Vagina (tissue), 2 donors: Measurements from ENCODE around the gene POMC. TPM values are rescaled to one million over a fixed set of nuclear protein-coding genes. Genes with fewer than 3 reads are reported as not detected.
A peak's percentile ranks its signal among the peaks of the same experiment; 100 is the strongest.
"Not testable (repeated sequence)": the region's sequence is repeated elsewhere in the genome, so short reads cannot be mapped to it uniquely, and the experiment has no call there.

Source experiments
- DNase-seq, 2 donors: peaks; one replicate each; pipeline ENCODE4 v3.0.0-alpha.2; 2017; ENCODE audit errors: extremely low spot score in 2 of 2
- H3K27ac ChIP-seq: fragments of 200-600 bp; sonication (generic); one replicate; pipeline ENCODE4 v1.5.1; 2019
- H3K27me3 ChIP-seq: fragments of 200-600 bp; sonication (generic); one replicate; pipeline ENCODE4 v1.5.1; 2019
- H3K36me3 ChIP-seq, 2 donors: fragments of 200-600 bp; sonication (generic); one replicate each; pipeline ENCODE4 v1.5.1; 2017 to 2019
- H3K4me1 ChIP-seq: fragments of 200-600 bp; sonication (generic); one replicate; pipeline ENCODE4 v1.5.1; 2019
- H3K4me3 ChIP-seq, 2 donors: fragments of 200-600 bp; sonication (generic); 1 replicate in 1 of 2; 2 replicates in 1 of 2; pipeline ENCODE4 v1.5.1; 2016 to 2019
- H3K9me3 ChIP-seq: fragments of 200-600 bp; sonication (generic); one replicate; pipeline ENCODE4 v1.5.1; 2019
- CTCF ChIP-seq, 3 experiments: fragments of 450-650 bp in 2 of 3; fragments of 200-600 bp in 1 of 3; sonication (generic) in 1 of 3; IDR thresholded peaks; one replicate each; pipeline ENCODE4 v1.5.1; 2017 to 2019; ENCODE audit warnings: antibody characterized with exemption in 3 of 3, mild to moderate bottlenecking in 2 of 3, moderate library complexity in 2 of 3
- POLR2A ChIP-seq, 2 donors: fragments of 450-650 bp; IDR thresholded peaks; one replicate each; pipeline ENCODE4 v1.6.1; 2017; ENCODE audit warnings: antibody characterized with exemption in 2 of 2, mild to moderate bottlenecking in 2 of 2, moderate library complexity in 2 of 2
- POLR2AphosphoS5 ChIP-seq, 2 donors: sonication (generic); formaldehyde crosslinking; IDR thresholded peaks; one replicate each; pipeline ENCODE4 v1.9.0; 2017; ENCODE audit warnings: antibody characterized with exemption in 2 of 2, mild to moderate bottlenecking in 2 of 2, low read depth in 1 of 2; ENCODE audit not compliant: insufficient read depth in 1 of 2
- intact Hi-C: fragments of 100-400 bp; cut with DNase I; formaldehyde crosslinking; loops from one replicate; pipeline ENCODE4 v1.15.1; 2023
- total RNA-seq: library from RNA; depleted of rRNA; stranded (reverse); fragments of >200 nt; gene quantifications from one replicate; pipeline ENCODE4 v1.2.3, GENCODE V29; 2016

The POMC gene
- total RNA-seq, 1 donor from 2014 or later: 2.5 TPM

- Histone ChIP-seq H3K4me3 (peak overlapping the region; percentile 25 to 40), H3K4me1 (peaks cover 10% of the 10 kb centered on the region), H3K36me3 (no peaks in the 10 kb centered on the region), H3K9me3 (no peaks in the 10 kb centered on the region), H3K27ac (no peak overlapping the region), H3K27me3 (no peaks in the 10 kb centered on the region)
- no peak for DNase-seq
- intact Hi-C loops: no loop called here
- TF ChIP-seq POLR2A (IDR thresholded peaks at IDR 0.05) (no peak), POLR2AphosphoS5 (IDR thresholded peaks at IDR 0.05; ENCODE audit: insufficient read depth in 1 of 2, low read depth in 1 of 2) (no peak), CTCF (IDR thresholded peaks at IDR 0.05) (no peak)
These were observed 36.1 kb downstream of the POMC start for GRCh38 chr2:25132299-25132635.

- no peak for DNase-seq
- Histone ChIP-seq H3K36me3 (no peaks in the 10 kb centered on the region), H3K27ac (no peak overlapping the region), H3K4me3 (peak overlapping the region; percentile 25 to 40), H3K27me3 (no peaks in the 10 kb centered on the region), H3K4me1 (peaks cover 10% of the 10 kb centered on the region), H3K9me3 (no peaks in the 10 kb centered on the region)
- intact Hi-C loops: no loop called here
- TF ChIP-seq CTCF (IDR thresholded peaks at IDR 0.05): no peak
- no peak for TF ChIP-seq POLR2AphosphoS5 (IDR thresholded peaks at IDR 0.05; ENCODE audit: insufficient read depth in 1 of 2, low read depth in 1 of 2)
- no peak for TF ChIP-seq POLR2A (IDR thresholded peaks at IDR 0.05)
These were observed 36.6 kb downstream of the POMC start for GRCh38 chr2:25131567-25132298.

GRCh38 chr2:25131253-25131566 is 37.2 kb downstream of the POMC start:
- Histone ChIP-seq H3K27ac (no peak overlapping the region), H3K9me3 (no peaks in the 10 kb centered on the region), H3K27me3 (no peaks in the 10 kb centered on the region), H3K36me3 (no peaks in the 10 kb centered on the region), H3K4me1 (peaks cover 10% of the 10 kb centered on the region), H3K4me3 (no peak overlapping the region)
- intact Hi-C loops: no loop called here
- TF ChIP-seq POLR2A (IDR thresholded peaks at IDR 0.05) (no peak), POLR2AphosphoS5 (IDR thresholded peaks at IDR 0.05; ENCODE audit: insufficient read depth in 1 of 2, low read depth in 1 of 2) (no peak), CTCF (IDR thresholded peaks at IDR 0.05) (no peak)
- no peak for DNase-seq

GRCh38 chr2:25129901-25130520 is 38.4 kb downstream of the POMC start:
- no peaks in the 10 kb centered on the region for H3K36me3 ChIP-seq
- H3K4me1 ChIP-seq: peaks cover 10% of the 10 kb centered on the region
- no peaks in the 10 kb centered on the region for H3K9me3 ChIP-seq
- intact Hi-C loops: loop anchor here (2.0 to 10.0 kb wide), 2 partner anchors 155 to 715 kb away; no protein-coding TSS in a partner anchor
- H3K27ac ChIP-seq: no peak overlapping the region
- no peaks in the 10 kb centered on the region for H3K27me3 ChIP-seq
- no peak overlapping the region for H3K4me3 ChIP-seq
- no peak for DNase-seq
- TF ChIP-seq POLR2A (IDR thresholded peaks at IDR 0.05) (no peak), CTCF (IDR thresholded peaks at IDR 0.05) (no peak), POLR2AphosphoS5 (IDR thresholded peaks at IDR 0.05; ENCODE audit: insufficient read depth in 1 of 2, low read depth in 1 of 2) (no peak)

GRCh38 chr2:25127646-25128045 is 40.7 kb downstream of the POMC start:
- no peak overlapping the region for H3K4me3 ChIP-seq
- H3K27ac ChIP-seq: peak overlapping the region; percentile 20
- no peaks in the 10 kb centered on the region for H3K9me3 ChIP-seq
- intact Hi-C loops: loop anchor here (2.0 to 10.0 kb wide), 2 partner anchors 153 to 713 kb away; no protein-coding TSS in a partner anchor
- no peak for TF ChIP-seq POLR2AphosphoS5 (IDR thresholded peaks at IDR 0.05; ENCODE audit: insufficient read depth in 1 of 2, low read depth in 1 of 2)
- TF ChIP-seq POLR2A (IDR thresholded peaks at IDR 0.05): no peak
- no peak for TF ChIP-seq CTCF (IDR thresholded peaks at IDR 0.05)
- no peaks in the 10 kb centered on the region for H3K36me3 ChIP-seq
- no peak for DNase-seq
- H3K4me1 ChIP-seq: peaks cover 10% of the 10 kb centered on the region
- no peaks in the 10 kb centered on the region for H3K27me3 ChIP-seq

GRCh38 chr2:25127071-25127470 is 41.3 kb downstream of the POMC start:
- H3K4me3 ChIP-seq, H3K27ac ChIP-seq, DNase-seq, H3K4me1 ChIP-seq, H3K36me3 ChIP-seq, H3K27me3 ChIP-seq, H3K9me3 ChIP-seq: not testable (repeated sequence)
- intact Hi-C loops: loop anchor here (10.0 kb wide), 1 partner anchor 712 kb away; no protein-coding TSS in a partner anchor
